HCT116 (cell line): Measurements from ENCODE around the gene TMCC1. TPM values are rescaled to one million over a fixed set of nuclear protein-coding genes. Genes with fewer than 3 reads are reported as not detected.

ENCODE experiments used
- ATAC-seq: fragments of 200-7000 bp; cut with Tn5 transposase; 2 replicates; pipeline ENCODE4 v1.9.1; 2020; ENCODE audit warnings: mild to moderate bottlenecking, moderate library complexity
- BruUV-seq: library from RNA; stranded (reverse); fragments of 400-500 nt; replicated peaks from 2 replicates; lab custom pipeline; 2021; lab: Mats Ljungman, UMichigan
- CTCF ChIA-PET: fragments of 300-600 bp; sonication (Branson Sonifier 250); formaldehyde crosslinking; loops from one replicate; lab custom pipeline; 2021; ENCODE audit warnings: antibody characterized with exemption; lab: Charles Lee
- POLR2A ChIA-PET: fragments of 300-600, 350-600 bp; sonication (Branson Sonifier 250); formaldehyde crosslinking; loops from one replicate; lab custom pipeline; 2021; ENCODE audit warnings: antibody characterized with exemption; lab: Charles Lee
- RAD21 ChIA-PET, 2 experiments: fragments of 300-600 bp; sonication (Branson Sonifier 250); formaldehyde crosslinking; loops; one replicate each; lab custom pipeline; 2023; ENCODE audit warnings: low total read pairs in 2 of 2; ENCODE audit not compliant: uncharacterized antibody in 2 of 2, unreplicated experiment in 2 of 2, low non-redundant PET in 1 of 2; lab: Charles Lee
- DNase-seq: peaks from one replicate; pipeline ENCODE4 v3.0.0-alpha.2; 2010; ENCODE audit warnings: low read depth, low spot score
- H2AFZ ChIP-seq: fragments of 200-600 bp; shearing (Covaris generic), sonication (generic); 2 replicates; pipeline ENCODE4 v1.6.1; 2017; ENCODE audit warnings: low read depth, mixed run types, mixed read lengths, antibody characterized with exemption, low read length; ENCODE audit not compliant: poor library complexity, severe bottlenecking
- H3K27ac ChIP-seq: 2 replicates; pipeline ENCODE4 v1.5.1; 2012; ENCODE audit warnings: low read depth, low read length
- H3K27me3 ChIP-seq: fragments of 200-600 bp; sonication (generic); 2 replicates; pipeline ENCODE4 v1.6.1; 2016; ENCODE audit warnings: mixed run types, low read length, mixed read lengths; ENCODE audit not compliant: insufficient read depth
- H3K36me3 ChIP-seq, 2 experiments: fragments of 200-500 bp in 1 of 2; fragments of 200-600 bp in 1 of 2; sonication (Bioruptor generic) in 1 of 2; sonication (generic) in 1 of 2; 2 replicates each; pipeline versions ENCODE4 v1.5.1 to v1.6.1; 2014 to 2016; ENCODE audit warnings: low read length in 2 of 2, inconsistent platforms in 1 of 2, mixed read lengths in 1 of 2, mixed run types in 1 of 2; ENCODE audit not compliant: insufficient read depth in 2 of 2, control insufficient read depth in 1 of 2
- H3K4me1 ChIP-seq, 2 experiments: fragments of 200-600 bp in 1 of 2; sonication (generic) in 1 of 2; 2 replicates each; pipeline versions ENCODE4 v1.5.1 to v1.6.1; 2012 to 2017; ENCODE audit warnings: low read length in 2 of 2, inconsistent platforms in 1 of 2, mild to moderate bottlenecking in 1 of 2, mixed read lengths in 1 of 2, mixed run types in 1 of 2, moderate library complexity in 1 of 2; ENCODE audit not compliant: insufficient read depth in 2 of 2, control insufficient read depth in 1 of 2
- H3K4me2 ChIP-seq: fragments of 200-600 bp; sonication (generic); 2 replicates; pipeline ENCODE4 v1.6.1; 2017; ENCODE audit warnings: mixed run types, low read length, mixed read lengths
- H3K4me3 ChIP-seq, 2 experiments: fragments of 200-600 bp in 1 of 2; sonication (generic) in 1 of 2; replicated peaks in 1 of 2; 2 replicates each; pipeline ENCODE4 v1.5.1; 2011 to 2016; ENCODE audit warnings: low read length in 2 of 2, control low read depth in 1 of 2, low read depth in 1 of 2, mild to moderate bottlenecking in 1 of 2, mixed read lengths in 1 of 2, mixed run types in 1 of 2
- H3K79me2 ChIP-seq: fragments of 200-600 bp; sonication (generic); 2 replicates; pipeline ENCODE4 v1.6.1; 2017; ENCODE audit warnings: mild to moderate bottlenecking, mixed run types, low read length, moderate library complexity, mixed read lengths; ENCODE audit not compliant: insufficient read depth
- H3K9ac ChIP-seq: fragments of 200-600 bp; sonication (generic); 2 replicates; pipeline ENCODE4 v1.6.1; 2016; ENCODE audit warnings: low read length, mixed read lengths
- H3K9me2 ChIP-seq: fragments of 200-600 bp; sonication (generic), shearing (Covaris generic); 2 replicates; pipeline ENCODE4 v1.6.1; 2017; ENCODE audit warnings: mixed run types, mild to moderate bottlenecking, moderate library complexity; ENCODE audit not compliant: insufficient read depth
- H3K9me3 ChIP-seq, 2 experiments: fragments of 200-500 bp in 1 of 2; fragments of 200-600 bp in 1 of 2; sonication (Bioruptor generic) in 1 of 2; sonication (generic) in 1 of 2; 2 replicates each; pipeline ENCODE4 v1.6.1; 2014 to 2017; ENCODE audit warnings: low read length in 2 of 2, mixed read lengths in 2 of 2, inconsistent platforms in 1 of 2, low read depth in 1 of 2, mild to moderate bottlenecking in 1 of 2, mixed run types in 1 of 2, moderate library complexity in 1 of 2; ENCODE audit not compliant: control insufficient read depth in 1 of 2, insufficient read depth in 1 of 2
- H4K20me1 ChIP-seq: fragments of 200-600 bp; sonication (generic), shearing (Covaris generic); 2 replicates; pipeline ENCODE4 v1.6.1; 2017; ENCODE audit warnings: mixed run types, mild to moderate bottlenecking, moderate library complexity; ENCODE audit not compliant: insufficient read depth
- CBX3 ChIP-seq: IDR thresholded peaks from 2 replicates; pipeline ENCODE4 v1.6.1; 2012; ENCODE audit warnings: low read depth
- CTCF ChIP-seq, 3 experiments: fragments of 200-600 bp in 1 of 3; sonication (generic) in 1 of 3; IDR thresholded peaks in 2 of 3; conservative IDR thresholded peaks in 1 of 3; 2 replicates each; pipeline ENCODE4 v1.5.1; 2012 to 2017; ENCODE audit warnings: low read depth in 2 of 3, low read length in 2 of 3, antibody characterized with exemption in 1 of 3, borderline replicate concordance in 1 of 3, control low read depth in 1 of 3, mild to moderate bottlenecking in 1 of 3, mixed read lengths in 1 of 3, mixed run types in 1 of 3, moderate library complexity in 1 of 3; ENCODE audit not compliant: insufficient read depth in 1 of 3
- ELF1 ChIP-seq: IDR thresholded peaks from 2 replicates; pipeline ENCODE4 v1.6.1; 2012; ENCODE audit warnings: low read depth, borderline replicate concordance
- POLR2AphosphoS5 ChIP-seq: IDR thresholded peaks from 2 replicates; pipeline ENCODE4 v1.6.1; 2011; ENCODE audit warnings: mild to moderate bottlenecking, low read depth, low read length, moderate library complexity
- SIN3A ChIP-seq: IDR thresholded peaks from 2 replicates; pipeline ENCODE4 v1.6.1; 2012; ENCODE audit warnings: low read depth
- intact Hi-C: fragments of 100-400 bp; cut with micrococcal nuclease; formaldehyde crosslinking; loops from 2 replicates; pipeline ENCODE4 v1.10.0; 2022
- total RNA-seq: library from RNA; stranded (reverse); gene quantifications from one replicate; pipeline ENCODE4 v1.2.1, GENCODE V29; 2021; ENCODE audit not compliant: unreplicated experiment

The TMCC1 gene
- total RNA-seq, 1 experiment from 2014 or later: 32.5 TPM

GRCh38 chr3:129665024-129665768, 228.3 kb downstream of the TMCC1 start:
- Histone ChIP-seq H3K79me2 (peaks cover 14% of the 10 kb centered on the region; the same call in 1 of the 2 replicates), H3K4me2 (peak overlapping the region; percentile 81), H3K9me2 (no peaks in the 10 kb centered on the region), H3K4me3 (no peak overlapping the region), H3K9me3 (no peaks in the 10 kb centered on the region), H3K9ac (peak overlapping the region; percentile 60), H3K4me1 (peaks cover 60 to 71% of the 10 kb centered on the region in 2 experiments), H3K36me3 (no peaks in the 10 kb centered on the region)
- intact Hi-C loops: no loop called here
- ATAC-seq: peak; percentile 13; the same call in 1 of the 2 replicates
- no TSS peak for BruUV-seq
- TF ChIP-seq ELF1 (no peak), CTCF (IDR thresholded peaks at IDR 0.05 in 2 of 3, conservative IDR thresholded peaks at IDR 0.05 in 1 of 3; ENCODE audit: borderline replicate concordance in 1 of 3, insufficient read depth in 1 of 3, low read depth in 2 of 3, low read length in 2 of 3) (no peak), CBX3 (no peak), POLR2AphosphoS5 (no peak), SIN3A (no peak)
- TF ChIP-seq, all 23 proteins: peak for 0
- Histone ChIP-seq H3K27ac (peak overlapping the region; percentile 79; the same call in 1 of the 2 replicates), H3K27me3 (no peaks in the 10 kb centered on the region), H2AFZ (no peak overlapping the region), H4K20me1 (no peaks in the 10 kb centered on the region)
- CTCF ChIA-PET: interaction anchor here (0.7 to 1.8 kb wide), 2 partner anchors 15 to 162 kb away, joined by 3 to 4 read pairs; no protein-coding TSS in a partner anchor
- no peak for DNase-seq
- RAD21 ChIA-PET: no interaction called here
- POLR2A ChIA-PET: interaction anchor here (1.0 to 1.2 kb wide), 2 partner anchors 16 to 126 kb away, joined by 3 read pairs; no protein-coding TSS in a partner anchor
